Osteoblast (primary cell): ENCODE results near the gene HK2. TPM values are rescaled to one million over a fixed set of nuclear protein-coding genes. Genes with fewer than 3 reads are reported as not detected.

ENCODE experiments used
- DNase-seq: peaks from one replicate; pipeline ENCODE4 v3.0.0; 2011; ENCODE audit warnings: low spot score, mixed read lengths; ENCODE audit not compliant: insufficient read length; ENCODE audit errors: missing footprints
- H2AFZ ChIP-seq: 2 replicates; pipeline ENCODE4 v1.6.0; 2011; ENCODE audit warnings: mild to moderate bottlenecking, low read length
- H3K27ac ChIP-seq: 2 replicates; pipeline ENCODE4 v1.5.1; 2011; ENCODE audit warnings: mild to moderate bottlenecking, low read depth, low read length, moderate library complexity
- H3K27me3 ChIP-seq: 2 replicates; pipeline ENCODE4 v1.6.0; 2012; ENCODE audit warnings: mild to moderate bottlenecking, control low read depth, inconsistent platforms, low read length, moderate library complexity; ENCODE audit not compliant: insufficient read depth
- H3K36me3 ChIP-seq: 2 replicates; pipeline ENCODE4 v1.5.1; 2011; ENCODE audit warnings: mild to moderate bottlenecking, low read length, control low read depth, moderate library complexity; ENCODE audit not compliant: insufficient read depth
- H3K4me1 ChIP-seq: 2 replicates; pipeline ENCODE4 v1.5.1; 2011; ENCODE audit warnings: mild to moderate bottlenecking, low read length, control low read depth, moderate library complexity; ENCODE audit not compliant: insufficient read depth
- H3K4me2 ChIP-seq: 2 replicates; pipeline ENCODE4 v1.6.0; 2011; ENCODE audit warnings: mild to moderate bottlenecking, low read length; ENCODE audit not compliant: insufficient read depth
- H3K4me3 ChIP-seq: fragments of 200-600 bp; sonication (generic); 3 replicates; pipeline ENCODE4 v1.5.1; 2012; ENCODE audit warnings: mild to moderate bottlenecking, low read length, inconsistent platforms; ENCODE audit not compliant: insufficient read depth
- H3K79me2 ChIP-seq: 2 replicates; pipeline ENCODE4 v1.6.0; 2012; ENCODE audit warnings: mild to moderate bottlenecking, low read length, control low read depth, inconsistent platforms; ENCODE audit not compliant: insufficient read depth
- H3K9me3 ChIP-seq: 2 replicates; pipeline ENCODE4 v1.5.1; 2011; ENCODE audit warnings: low read depth, low read length, control low read depth
- H4K20me1 ChIP-seq: 2 replicates; pipeline ENCODE4 v1.6.0; 2012; ENCODE audit warnings: mild to moderate bottlenecking, low read length, control low read depth; ENCODE audit not compliant: insufficient read depth
- CTCF ChIP-seq: IDR thresholded peaks from 2 replicates; pipeline ENCODE4 v1.5.1; 2011; ENCODE audit warnings: mild to moderate bottlenecking, low read depth, low read length, moderate library complexity; ENCODE audit errors: extremely low read depth
- total RNA-seq: library from RNA; depleted of rRNA; stranded (reverse); fragments of >200 nt; gene quantifications from 2 replicates; pipeline ENCODE4 v1.2.3, GENCODE V29; 2012

HK2 gene
- total RNA-seq, 1 donor: 76.4 TPM

- Histone ChIP-seq H3K27me3 (no peaks in the 10 kb centered on the region), H3K27ac (no peak overlapping the region), H3K9me3 (no peaks in the 10 kb centered on the region), H3K4me2 (no peak overlapping the region), H2AFZ (no peak overlapping the region), H3K4me1 (peaks cover 8% of the 10 kb centered on the region), H3K4me3 (no peak overlapping the region), H3K79me2 (no peaks in the 10 kb centered on the region), H3K36me3 (peaks cover 72% of the 10 kb centered on the region), H4K20me1 (no peaks in the 10 kb centered on the region)
- no peak for TF ChIP-seq CTCF
- DNase-seq: no peak
Measured at GRCh38 chr2:74880054-74880728, 46.3 kb downstream of the HK2 start.

GRCh38 chr2:74881176-74881575, 47.2 kb downstream of the HK2 start:
- H3K4me1 ChIP-seq: peaks cover under 1% of the 10 kb centered on the region
- no peak for DNase-seq
- no peaks in the 10 kb centered on the region for H4K20me1 ChIP-seq
- TF ChIP-seq CTCF: no peak
- no peaks in the 10 kb centered on the region for H3K27me3 ChIP-seq
- no peak overlapping the region for H3K4me2 ChIP-seq
- no peak overlapping the region for H3K27ac ChIP-seq
- H3K36me3 ChIP-seq: peaks cover 82% of the 10 kb centered on the region
- no peak overlapping the region for H3K4me3 ChIP-seq
- no peaks in the 10 kb centered on the region for H3K9me3 ChIP-seq
- no peaks in the 10 kb centered on the region for H3K79me2 ChIP-seq
- no peak overlapping the region for H2AFZ ChIP-seq

DNA sequence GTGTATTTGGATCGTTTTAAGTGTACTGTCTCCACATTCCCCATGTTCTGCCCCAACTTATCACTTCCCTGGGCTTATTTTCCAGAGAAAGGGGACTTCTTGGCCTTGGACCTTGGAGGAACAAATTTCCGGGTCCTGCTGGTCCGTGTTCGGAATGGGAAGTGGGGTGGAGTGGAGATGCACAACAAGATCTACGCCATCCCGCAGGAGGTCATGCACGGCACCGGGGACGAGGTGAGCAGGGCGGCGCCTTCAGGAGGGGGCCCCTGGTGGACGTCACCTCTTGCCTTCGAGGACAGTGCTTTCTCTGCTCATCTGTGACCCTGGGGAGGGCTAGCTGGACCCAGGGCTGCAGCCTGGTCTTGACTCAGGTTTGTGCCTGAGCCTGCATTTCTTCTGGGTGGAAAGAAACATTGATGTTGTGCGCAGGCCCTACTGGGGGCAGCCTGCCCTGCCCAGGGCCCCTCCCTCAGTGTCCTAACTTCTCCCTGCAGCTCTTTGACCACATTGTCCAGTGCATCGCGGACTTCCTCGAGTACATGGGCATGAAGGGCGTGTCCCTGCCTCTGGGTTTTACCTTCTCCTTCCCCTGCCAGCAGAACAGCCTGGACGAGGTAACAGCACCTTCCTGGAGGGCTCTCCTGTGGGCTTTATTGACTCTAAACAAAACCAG, 47.8 kb downstream of the HK2 start:
- no peak overlapping the region for H3K4me3 ChIP-seq
- peaks cover 85% of the 10 kb centered on the region for H3K36me3 ChIP-seq
- no peaks in the 10 kb centered on the region for H4K20me1 ChIP-seq
- no peaks in the 10 kb centered on the region for H3K79me2 ChIP-seq
- H2AFZ ChIP-seq: no peak overlapping the region
- no peaks in the 10 kb centered on the region for H3K9me3 ChIP-seq
- no peak overlapping the region for H3K4me2 ChIP-seq
- H3K4me1 ChIP-seq: peaks cover 4% of the 10 kb centered on the region
- no peaks in the 10 kb centered on the region for H3K27me3 ChIP-seq
- no peak for TF ChIP-seq CTCF
- no peak for DNase-seq
- no peak overlapping the region for H3K27ac ChIP-seq

- DNase-seq: no peak
- no peak for TF ChIP-seq CTCF
- Histone ChIP-seq H3K4me1 (peaks cover 9% of the 10 kb centered on the region), H3K27me3 (no peaks in the 10 kb centered on the region), H3K4me3 (no peak overlapping the region), H3K79me2 (no peaks in the 10 kb centered on the region), H3K27ac (no peak overlapping the region), H3K36me3 (peaks cover 86% of the 10 kb centered on the region), H2AFZ (no peak overlapping the region), H4K20me1 (no peaks in the 10 kb centered on the region), H3K9me3 (no peaks in the 10 kb centered on the region), H3K4me2 (no peak overlapping the region)
Measured at GRCh38 chr2:74882299-74882687, 48.4 kb downstream of the HK2 start.
